GM21717 (cell line): ENCODE data around the gene PSG3.
"Not testable (repeated sequence)": the region's sequence is repeated elsewhere in the genome, so short reads cannot be mapped to it uniquely, and the experiment has no call there.

ENCODE experiments used
- ATAC-seq: cut with Tn5 transposase; IDR thresholded peaks from one replicate; pipeline ENCODE4 v1.9.1; 2021; ENCODE audit warnings: mild to moderate bottlenecking, moderate library complexity; ENCODE audit not compliant: unreplicated experiment

The PSG3 gene

GRCh38 chr19:42740381-42740780, at the start of gene PSG3:
Gene PSG3 (minus strand): TSS chr19:42740481. CDS start chr19:42740384, 97 bp downstream.
- ATAC-seq: not testable (repeated sequence)

- not testable (repeated sequence) for ATAC-seq
Measured at GRCh38 chr19:42788766-42789165, 48.5 kb upstream of the PSG3 start.

DNA sequence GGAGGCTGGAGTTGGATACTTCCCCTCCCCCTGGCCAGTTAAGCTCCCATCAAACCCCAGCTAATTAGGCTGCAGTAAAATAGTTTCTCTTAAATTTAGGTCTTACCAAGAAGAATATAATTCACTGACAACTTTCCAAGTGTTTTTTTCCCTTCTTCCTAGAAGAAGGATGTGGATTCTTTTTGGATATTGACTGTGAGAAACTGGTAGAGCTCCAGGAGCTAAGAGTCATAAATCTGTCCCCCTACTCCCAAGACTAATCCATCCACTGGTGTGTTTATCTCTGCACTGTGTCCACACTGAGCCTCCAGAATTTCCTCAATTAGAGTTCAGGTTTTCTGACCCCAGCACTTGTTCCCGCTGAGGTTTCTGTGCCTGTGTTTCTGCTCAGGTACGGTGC, 47.5 kb upstream of the PSG3 start:
- not testable (repeated sequence) for ATAC-seq

- not testable (repeated sequence) for ATAC-seq
Measured at GRCh38 chr19:42776750-42777612, 36.7 kb upstream of the PSG3 start.

DNA sequence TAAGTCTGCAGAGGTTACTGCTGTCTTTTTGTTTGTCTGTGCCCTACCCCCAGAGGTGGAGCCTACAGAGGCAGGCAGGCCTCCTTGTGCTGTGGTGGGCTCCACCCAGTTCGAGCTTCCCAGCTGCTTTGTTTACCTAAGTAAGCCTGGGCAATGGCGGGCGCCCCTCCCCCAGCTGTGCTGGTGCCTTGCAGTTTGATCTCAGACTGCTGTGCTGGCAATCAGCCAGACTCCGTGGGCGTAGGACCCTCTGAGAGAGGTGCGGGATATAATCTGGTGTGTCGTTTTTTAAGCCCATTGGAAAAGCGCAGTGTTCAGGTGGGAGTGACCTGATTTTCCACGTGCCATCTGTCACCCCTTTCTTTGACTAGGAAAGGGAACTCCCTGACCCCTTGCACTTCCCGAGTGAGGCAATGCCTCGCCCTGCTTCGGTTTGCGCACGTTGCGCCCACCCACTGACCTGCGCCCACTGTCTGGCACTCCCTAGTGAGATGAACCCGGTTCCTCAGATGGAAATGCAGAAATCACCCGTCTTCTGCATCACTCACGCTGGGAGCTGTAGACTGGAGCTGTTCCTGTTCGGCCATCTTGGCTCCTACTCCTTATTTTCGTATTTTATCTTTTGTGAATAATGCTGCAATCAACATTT, 34.4 kb upstream of the PSG3 start:
- not testable (repeated sequence) for ATAC-seq

DNA sequence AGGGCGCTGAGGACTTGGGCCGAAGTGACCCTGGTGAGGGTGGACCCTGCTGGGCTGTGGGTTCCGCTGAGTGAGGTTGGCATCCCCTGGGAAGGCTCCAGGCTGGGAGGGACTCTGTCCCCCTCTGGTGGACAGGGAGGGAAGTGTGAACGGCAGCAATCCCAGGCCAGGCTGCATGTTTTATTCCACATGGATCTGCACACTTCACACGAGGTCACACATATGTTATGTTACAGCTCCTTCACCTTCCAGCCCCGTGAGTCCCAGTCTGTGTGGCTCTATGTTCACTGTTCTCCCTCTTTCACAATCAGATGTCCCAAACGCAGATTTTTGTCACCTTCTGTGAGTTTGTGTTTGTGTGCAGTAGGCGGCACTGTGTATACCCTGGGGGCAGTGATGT, 27.0 kb upstream of the PSG3 start:
- ATAC-seq: not testable (repeated sequence)

GRCh38 chr19:42766871-42767270, 26.6 kb upstream of the PSG3 start:
- ATAC-seq: not testable (repeated sequence)

GRCh38 chr19:42764836-42765235, 24.6 kb upstream of the PSG3 start:
- ATAC-seq: no peak

DNA sequence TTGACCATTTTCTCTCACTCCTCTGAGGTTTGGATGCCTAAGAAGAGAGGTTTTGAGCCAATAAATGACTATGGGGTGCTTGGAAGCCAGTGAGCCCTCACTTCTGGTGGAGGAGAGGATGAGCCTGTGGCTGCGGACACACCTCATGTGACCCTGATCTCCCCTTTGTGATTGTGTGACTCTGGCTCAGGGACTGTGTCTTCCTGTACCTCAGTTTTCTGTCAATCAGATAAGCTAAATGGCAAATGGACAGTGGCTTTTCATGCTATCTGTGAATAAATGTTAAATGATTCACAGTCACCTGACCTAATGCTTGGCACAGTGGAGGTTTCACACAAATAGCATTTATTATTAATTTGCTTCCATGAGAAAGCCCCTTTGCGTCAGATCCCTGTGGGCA, 22.5 kb upstream of the PSG3 start:
- no peak for ATAC-seq

GRCh38 chr19:42761924-42762295, 21.6 kb upstream of the PSG3 start:
- not testable (repeated sequence) for ATAC-seq

GRCh38 chr19:42760954-42761923, 21.0 kb upstream of the PSG3 start:
- ATAC-seq: not testable (repeated sequence)

DNA sequence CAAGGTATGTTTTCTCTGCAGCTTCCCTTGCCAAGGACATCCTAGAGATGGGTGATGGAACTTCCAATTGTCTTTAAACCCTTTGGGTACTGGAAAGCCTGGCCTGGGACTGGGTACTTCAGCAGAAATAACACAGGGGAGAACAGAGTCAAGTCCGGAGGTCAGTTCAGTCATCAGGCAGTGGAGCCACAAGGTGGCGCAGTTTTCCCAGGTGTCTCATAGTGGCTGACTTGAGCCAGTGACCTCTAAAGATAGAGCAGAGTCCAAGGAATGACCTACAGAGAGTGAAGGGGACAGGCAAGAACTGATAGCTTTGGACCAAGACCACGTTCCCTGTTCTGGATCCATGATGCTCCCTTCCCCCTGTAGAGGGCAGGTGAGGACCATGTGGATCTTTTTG, 18.4 kb upstream of the PSG3 start:
- not testable (repeated sequence) for ATAC-seq

DNA sequence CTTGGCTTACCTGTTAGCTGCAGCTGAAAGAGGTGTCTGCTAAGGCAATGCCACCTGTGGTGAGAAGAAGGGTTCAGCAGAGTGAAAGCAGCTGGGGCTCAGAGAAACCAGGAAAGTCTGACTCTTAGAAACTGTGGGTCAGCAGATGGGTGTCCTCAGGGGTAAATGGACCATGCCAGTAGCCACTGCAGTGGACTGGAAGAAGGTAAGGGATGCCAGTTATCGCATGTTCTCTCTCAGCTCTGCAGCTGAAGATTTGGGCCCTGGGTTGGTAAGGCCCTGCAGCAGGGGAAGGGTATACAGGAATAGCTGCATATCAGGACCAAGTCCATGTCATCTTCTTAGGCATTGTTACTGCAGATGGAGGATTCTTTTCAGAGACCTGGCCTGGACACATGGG, 12.0 kb upstream of the PSG3 start:
- not testable (repeated sequence) for ATAC-seq

DNA sequence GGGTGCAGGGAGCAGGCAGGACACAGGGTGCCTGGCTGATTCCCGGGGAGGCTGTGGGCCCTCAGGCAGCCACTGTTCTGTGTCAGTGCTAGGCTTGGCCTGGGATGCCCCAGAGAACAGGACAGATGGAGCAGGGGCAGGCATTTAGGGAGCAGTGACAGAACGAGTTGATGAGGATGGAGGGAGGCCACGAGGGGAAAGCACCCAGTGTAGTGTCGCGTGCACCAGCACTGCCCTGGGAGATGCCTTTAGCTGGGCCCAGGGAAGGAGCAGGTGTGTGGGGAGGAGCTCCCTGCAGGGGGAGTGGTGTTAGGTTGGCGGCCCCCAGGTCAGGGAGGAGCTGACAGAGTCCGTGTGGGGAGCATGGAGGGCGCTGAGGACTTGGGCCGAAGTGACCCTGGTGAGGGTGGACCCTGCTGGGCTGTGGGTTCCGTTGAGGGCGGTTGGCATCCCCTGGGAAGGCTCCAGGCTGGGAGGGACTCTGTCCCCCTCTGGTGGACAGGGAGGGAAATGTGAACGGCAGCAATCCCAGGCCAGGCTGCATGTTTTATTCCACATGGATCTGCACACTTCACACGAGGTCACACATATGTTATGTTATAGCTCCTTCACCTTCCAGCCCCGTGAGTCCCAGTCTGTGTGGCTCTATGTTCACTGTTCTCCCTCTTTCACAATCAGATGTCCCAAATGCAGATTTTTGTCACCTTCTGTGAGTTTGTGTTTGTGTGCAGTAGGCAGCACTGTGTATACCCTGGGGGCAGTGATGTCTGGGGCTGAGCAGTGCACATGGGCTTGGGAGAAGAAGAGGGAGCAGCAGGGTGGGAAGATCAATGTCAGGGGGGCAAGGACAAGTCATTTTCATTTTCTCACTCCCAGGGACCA, 1.7 kb upstream of the PSG3 start:
- not testable (repeated sequence) for ATAC-seq

DNA sequence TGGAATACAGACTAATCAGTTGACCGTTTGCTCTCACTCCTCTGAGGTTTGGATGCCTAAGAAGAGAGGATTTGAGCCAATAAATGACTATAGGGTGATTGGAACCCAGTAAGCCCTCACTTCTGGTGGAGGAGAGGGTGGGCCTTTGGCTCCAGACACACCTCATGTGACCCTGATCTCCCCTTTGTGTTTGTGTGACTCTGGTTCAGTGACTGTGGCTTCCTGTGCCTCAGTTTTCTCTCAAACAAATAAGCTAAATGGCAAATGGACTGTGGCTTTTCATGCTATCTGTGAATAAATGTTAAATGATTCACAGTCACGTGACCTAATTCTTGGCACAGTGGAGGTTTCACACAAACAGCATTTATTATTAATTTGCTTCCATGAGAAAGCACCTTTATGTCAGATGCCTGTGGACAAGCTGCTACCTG, 2.7 kb downstream of the PSG3 start:
- ATAC-seq: not testable (repeated sequence)

DNA sequence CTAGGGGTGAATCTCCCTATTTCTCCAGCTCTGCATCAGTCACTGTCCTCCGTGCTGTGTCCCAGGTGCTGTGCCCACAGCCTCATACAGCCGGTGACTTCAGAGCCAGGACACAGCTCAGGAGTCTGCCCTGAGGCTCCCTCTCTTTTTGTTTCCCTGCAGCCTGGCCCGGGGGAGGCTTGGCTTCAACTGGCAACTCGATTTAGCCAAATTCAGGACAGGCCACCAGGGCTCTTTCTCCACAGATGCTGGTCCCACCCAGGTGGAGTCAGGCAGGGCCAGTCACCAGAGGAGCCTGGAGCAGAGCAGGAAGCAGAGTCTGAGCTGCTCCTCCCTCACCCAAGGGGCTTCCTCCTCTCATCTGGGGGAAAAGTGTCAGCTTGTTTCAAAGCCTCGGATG, 11.9 kb downstream of the PSG3 start:
- ATAC-seq: not testable (repeated sequence)

GRCh38 chr19:42714000-42714399, 26.3 kb downstream of the PSG3 start:
- ATAC-seq: not testable (repeated sequence)

DNA sequence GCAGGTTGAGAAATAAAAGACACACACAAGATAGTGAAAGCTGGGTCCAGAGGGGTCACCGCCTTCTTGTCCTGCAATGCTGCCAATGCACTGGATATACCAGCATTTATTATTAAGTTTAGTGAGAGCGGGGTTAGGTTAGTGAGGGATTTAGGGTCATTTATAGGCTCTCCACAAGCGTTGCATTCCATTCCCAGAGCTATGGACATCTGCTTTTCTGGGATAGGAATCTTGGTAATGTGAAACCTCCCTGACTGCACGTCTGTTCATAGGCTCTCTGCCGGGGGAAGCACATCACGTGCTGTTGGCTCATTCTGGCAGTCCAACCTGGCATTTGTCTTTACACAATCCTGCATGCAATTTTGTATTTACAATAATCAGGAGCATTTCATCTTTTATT, 27.5 kb downstream of the PSG3 start:
- not testable (repeated sequence) for ATAC-seq

GRCh38 chr19:42710986-42711385, 29.3 kb downstream of the PSG3 start:
- ATAC-seq: not testable (repeated sequence)

GRCh38 chr19:42697884-42698283, 42.4 kb downstream of the PSG3 start:
- ATAC-seq: no peak
